Islet of Langerhans (tissue), 1 donor: ENCODE measurements around the gene NAALADL2.
A peak's percentile ranks its signal among the peaks of the same experiment; 100 is the strongest.
"Not testable (repeated sequence)": the region's sequence is repeated elsewhere in the genome, so short reads cannot be mapped to it uniquely, and the experiment has no call there.

Experiments used
- FAIRE-seq: peaks from one replicate; lab custom pipeline; 2011; peaks lifted over from hg19 to GRCh38; lab: Jason Lieb, UNC

Gene NAALADL2

DNA sequence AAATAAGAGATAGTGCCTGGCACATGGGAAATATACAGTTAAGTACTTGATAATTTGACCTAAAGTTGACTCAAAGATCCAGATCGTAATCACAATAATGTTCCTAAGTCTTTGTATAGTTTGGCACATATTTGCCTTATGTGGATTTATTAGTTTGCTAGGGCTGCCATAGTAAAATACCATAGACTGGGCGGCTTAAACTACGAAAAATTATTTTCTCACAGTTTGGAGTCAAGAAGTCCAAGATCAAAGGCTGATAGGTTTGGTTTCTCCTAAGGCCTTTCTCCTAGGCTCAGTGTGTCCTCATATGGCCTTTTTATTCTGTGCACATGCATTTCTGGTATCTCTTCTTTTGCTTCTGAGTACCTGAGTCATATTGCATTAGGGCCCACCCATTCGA, 453.7 kb downstream of the NAALADL2 start:
- FAIRE-seq: no peak

DNA sequence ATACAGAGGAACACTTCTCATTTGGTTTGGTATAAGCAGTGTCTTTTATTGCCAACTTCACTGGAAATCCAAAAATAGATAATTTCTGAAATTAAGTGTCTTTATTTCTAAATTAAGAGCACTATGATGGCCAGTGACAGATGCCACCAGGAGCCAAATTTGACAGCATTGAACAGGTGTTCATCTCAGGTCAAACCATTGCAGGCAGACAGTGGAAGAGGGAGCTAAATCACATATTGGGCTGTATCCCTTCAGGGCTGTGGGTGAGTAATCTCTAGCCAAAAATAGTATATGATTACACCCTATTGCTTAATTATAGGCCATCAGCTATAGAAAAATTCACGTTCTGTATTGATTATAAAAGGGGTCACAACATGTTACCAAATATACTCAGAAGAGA, 457.7 kb downstream of the NAALADL2 start:
- FAIRE-seq: no peak

DNA sequence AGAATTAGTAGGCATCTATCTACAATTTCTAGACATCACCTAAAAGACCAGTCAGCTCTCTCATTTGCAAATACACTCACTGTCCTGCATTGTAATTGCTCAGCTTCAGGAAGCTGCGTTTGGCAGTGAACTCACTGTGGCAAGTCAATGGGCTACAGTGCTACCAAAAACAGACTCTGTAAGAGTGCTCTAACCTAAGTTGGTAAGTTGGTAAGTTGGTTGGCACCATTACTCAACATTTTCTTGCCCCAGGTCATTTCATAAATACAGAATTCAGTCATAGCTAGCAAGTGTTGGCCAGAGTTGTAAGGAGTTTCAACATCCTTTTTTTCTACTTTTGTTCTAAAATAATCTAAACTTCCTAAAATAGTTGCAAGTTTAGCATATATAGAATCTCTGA, 466.3 kb downstream of the NAALADL2 start:
- no peak for FAIRE-seq

DNA sequence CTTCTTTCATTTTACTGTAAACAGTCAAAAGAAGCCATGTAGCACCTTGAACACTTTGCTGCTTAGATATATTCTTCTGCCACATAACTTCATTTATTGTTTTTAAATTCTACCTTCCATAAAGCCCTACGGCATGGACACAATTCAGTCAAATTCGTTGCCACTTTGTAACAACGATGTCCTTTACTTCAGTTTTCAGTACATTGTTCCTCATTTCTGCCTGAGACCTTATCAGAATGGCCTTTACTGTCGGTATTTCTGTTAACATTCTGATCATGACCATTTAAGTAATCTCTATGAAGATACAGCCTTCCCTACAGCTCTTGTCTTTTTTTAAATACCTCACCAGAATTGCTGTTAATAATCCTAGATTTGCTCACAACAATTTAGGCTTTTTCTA, 466.9 kb downstream of the NAALADL2 start:
- no peak for FAIRE-seq

DNA sequence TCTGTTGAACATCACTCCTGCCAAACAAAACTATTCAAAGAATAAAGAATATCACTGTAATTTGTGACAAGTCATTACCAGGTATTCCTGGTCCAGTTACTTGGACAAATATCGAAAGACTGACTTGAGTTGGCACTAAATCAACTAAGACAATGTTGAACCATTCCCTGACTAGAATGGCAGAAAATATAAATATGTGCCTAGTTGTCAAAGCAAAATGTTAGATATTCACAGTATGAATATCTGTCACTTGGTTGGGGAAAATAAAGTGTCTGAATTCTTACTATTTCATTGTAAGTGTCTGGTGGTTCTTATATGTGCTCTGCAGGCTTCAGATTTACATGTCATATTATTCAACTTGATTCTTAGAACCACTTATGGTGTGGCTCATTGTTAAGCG, 470.2 kb downstream of the NAALADL2 start:
- no peak for FAIRE-seq

DNA sequence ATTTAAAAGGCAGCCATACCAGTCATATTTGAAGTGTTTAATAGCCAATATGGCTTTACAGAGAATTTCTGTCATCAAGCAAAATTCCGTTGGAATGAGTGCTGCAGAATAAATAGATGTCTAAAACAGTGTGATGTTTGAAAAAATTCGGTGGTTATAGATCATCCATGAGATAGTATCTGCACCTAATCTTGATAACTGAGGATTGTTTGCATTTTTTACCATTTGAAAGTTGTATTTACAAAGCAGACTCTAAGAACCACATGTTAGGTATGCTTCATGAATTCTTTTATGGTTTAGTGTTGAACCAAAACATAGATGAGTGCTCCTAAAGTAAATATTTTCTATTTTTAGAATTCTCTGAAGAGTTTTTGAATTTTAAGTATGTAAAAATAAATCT, 476.1 kb downstream of the NAALADL2 start:
- FAIRE-seq: no peak

DNA sequence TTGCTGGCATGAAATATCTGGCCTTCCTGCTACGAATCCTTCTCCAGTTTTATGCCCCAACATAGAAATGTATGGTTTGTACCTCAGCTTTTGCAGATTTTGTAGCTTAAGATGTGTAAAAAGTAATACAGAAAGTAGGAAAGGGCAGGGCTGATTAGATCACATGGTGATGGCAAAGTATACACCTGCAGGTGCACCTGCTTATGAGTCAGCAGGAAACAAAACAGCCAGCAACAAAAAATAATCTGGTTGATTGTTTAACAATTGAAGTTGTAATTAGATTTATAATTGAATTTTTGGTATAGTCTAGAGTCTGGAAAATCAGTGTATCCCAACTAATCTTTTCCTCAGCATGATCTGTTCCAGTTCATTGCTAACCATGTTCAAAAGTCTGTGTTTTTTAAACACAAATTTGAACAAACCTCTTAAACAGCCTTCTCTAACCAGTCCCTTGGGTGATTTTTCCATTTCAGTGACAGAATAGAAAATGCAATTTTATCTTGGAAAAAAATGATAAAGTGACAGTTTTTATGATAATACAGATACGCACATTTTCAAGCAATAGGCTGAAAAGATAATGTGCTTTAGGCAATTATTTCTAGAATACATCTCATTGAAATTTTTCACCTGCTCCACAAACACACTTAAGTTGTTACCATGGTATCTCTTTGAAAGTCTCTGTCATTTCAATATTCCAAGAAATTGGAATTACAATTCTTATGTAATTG, 477.4 kb downstream of the NAALADL2 start:
- FAIRE-seq: no peak

DNA sequence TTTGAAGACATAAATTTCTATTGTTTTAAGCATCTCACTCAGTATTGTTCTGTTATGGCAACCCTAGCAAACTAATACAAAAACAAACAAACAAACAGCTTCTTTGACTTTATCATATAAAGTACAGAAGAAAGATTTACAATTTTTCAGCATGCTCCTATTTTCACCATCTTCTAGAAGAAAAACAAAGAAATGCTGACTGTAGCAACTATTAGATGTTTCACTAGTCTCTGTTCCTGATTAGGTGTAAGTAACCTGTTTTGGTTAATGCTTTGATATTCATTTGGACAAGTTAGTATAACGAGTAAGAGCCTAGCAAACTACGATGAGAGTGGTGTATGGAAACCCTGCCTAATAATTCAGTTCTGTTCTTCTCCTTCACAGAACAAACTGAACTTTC, 478.5 kb downstream of the NAALADL2 start:
- FAIRE-seq: no peak

DNA sequence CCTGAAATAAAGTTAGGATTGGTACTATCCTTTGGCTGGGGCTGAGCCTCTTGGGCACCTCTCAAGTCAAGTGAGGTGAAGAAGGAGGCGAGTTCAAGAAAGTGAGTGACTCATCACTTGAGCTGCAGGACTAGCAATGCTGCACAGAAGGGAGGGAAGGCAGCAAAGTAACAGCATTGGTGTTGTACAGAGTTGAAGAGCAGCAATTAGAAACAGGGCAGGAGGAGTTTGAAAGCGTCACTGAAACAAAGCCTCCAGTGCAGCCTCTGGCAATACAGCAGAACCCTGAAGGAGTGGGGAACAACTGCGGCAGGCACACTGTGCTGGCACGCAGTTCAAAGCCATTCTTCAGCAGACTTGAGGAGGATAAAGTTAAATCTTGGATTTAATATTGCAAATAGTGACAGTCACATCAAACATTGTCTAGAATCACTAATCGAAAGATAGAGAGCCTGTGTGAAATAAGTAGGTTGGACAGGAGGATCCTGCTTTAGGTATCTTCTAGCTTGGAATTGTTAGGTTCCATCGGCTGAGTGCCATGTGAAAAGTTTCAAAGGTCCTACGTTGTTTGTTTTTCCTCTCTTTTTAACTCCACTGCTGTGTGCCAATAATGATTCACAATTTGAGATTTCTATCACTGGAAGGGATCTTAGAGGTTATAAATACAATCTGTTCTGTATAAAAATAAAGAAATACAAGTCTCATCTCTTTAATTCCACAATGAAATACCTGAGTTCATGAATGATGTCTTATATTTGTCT, 479.8 kb downstream of the NAALADL2 start:
- FAIRE-seq: no peak

DNA sequence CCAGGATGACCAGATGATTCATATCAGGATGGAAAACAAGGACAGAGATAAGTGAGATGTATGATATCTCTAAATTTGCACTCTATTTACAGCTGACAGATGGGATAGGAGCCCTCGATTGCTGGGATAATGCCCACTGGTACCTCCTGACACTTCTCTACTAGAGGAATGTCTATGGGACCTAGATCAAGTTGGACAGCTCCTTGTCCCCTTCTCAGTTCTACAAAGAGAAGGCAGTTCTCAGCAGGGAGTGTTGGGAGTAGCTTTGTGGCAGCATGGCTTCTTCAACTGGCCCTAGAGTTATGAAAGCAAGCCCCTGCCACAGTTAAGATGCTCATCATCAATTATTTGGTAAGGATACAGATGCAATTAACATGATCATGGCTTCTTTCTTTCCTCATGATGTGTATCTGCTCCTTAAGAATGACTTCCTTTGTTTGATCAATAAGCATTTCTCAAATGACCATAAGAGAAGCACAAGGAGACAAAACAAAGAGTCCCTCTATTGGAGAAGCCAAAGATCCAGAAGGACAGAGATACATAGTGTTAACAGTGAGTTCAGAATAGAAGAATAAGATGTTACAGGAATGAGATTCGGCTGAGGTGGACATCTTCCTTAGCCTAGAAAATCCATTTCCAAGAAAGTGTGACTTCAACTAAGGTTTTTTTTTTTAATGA, 481.3 kb downstream of the NAALADL2 start:
- FAIRE-seq: no peak

DNA sequence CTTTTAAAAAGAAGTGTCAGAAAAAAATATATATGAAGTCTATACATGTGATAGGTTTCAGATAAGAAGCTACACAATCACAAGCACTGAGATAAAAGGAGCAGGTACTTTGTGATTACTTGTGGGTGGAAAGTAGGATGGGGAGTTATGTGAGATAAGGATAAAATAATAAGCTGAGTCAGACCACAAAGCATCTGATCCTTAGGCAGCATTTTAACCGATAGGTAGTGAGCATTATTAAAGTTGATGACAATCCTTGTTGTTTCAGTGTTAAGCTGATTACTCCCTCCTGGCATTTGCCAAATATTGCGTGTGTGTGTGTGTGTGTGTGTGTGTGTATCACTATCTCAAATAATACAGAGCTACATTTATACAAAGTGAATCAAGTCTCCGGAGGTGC, 483.1 kb downstream of the NAALADL2 start:
- no peak for FAIRE-seq

DNA sequence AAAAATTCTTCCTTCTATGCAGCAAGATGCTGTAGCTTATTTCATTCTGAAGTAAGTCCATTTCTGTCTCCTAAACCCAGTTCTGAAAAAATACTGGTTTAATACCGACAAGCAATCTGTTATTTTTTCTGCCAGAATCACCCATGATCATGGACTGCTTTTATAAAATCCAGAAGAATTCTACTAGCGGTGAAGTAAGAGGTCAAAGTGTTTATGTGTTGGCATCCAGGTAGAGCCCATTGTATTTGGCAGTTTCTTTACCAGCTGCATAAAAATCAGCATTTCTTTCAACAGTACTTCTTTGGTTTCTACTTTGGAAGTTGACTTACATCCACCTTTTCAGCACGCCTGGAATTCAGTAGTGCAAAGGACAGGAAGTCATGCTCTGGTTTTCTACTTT, 484.8 kb downstream of the NAALADL2 start:
- no peak for FAIRE-seq

DNA sequence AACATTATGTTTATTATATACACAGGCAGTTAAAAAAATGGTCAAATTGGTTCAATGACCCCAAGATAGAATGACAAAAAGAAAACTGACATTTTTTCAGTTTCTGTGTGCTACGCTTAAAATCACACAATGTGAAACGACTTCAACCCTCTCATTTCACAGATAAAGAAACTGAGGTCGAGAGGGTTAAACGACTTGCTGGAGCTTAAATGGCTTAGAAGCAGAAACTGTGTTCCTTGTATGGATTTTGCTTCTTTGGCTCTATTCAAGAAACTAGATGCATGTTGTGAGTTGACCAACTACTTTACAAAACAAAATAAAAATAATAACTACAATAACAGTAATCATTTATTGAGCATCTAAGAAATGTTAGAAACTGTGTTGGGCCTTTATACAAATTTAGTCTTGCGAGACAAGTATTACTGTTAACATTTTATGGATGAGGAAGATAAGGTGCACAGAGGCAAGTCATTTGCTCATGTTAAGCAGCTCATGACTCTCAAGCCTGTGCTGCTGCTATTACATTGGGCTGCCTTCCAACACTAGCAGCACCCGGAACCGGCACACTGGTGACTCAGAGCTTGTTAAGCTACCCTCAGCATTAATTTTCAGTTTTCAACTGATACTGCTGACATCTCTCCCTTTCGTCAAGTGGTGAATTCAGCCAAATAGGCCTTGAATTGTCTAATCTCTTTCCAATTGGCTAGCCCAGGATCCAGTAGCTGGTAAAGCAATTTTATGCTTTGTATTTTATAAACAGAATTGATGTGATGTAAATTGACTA, 487.6 kb downstream of the NAALADL2 start:
- FAIRE-seq: peak; percentile 99

DNA sequence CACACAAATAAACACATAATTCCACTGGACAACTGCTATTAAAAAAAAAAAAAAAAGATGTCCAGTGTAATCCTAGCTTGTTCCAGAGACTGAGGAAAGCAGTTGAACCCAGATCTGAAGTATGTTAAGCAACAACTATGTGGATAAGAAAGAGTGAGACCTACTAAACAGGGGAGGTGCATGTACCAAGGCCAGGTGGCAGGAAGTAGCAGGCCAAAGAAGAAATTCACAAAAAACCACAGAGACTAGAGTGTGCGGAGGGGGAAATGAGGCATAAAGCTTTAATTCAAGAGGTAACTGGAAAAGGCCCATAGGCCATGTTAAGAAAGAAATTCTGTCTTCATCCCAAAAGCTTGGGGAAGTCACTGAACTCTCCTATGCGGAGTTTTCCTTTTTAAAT, 490.0 kb downstream of the NAALADL2 start:
- FAIRE-seq: no peak

DNA sequence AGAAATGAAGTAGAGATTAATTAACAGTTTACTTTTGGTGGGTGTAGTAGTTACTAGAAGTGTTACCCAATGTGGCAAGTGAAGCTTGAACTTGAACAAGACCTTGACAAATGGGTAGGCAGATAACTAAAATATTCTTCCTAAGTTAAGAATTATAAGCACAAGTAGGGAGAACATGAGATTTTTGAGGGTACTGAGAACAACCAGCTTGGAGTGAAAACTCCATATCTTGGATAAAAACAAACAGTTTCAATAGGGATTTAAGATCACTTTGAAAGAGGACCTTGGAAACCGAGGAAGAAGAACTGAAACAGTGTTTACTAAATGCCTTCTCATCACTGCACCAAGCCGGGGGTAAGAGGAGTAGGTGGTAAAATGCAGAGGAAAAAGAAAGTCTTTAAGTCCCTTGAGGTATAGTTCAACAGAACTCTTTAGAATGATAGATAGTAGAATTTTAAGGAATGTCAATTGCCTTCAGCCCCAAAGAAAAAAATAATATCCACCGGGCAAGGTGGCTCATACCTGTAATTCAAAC, 496.7 kb downstream of the NAALADL2 start:
- no peak for FAIRE-seq

DNA sequence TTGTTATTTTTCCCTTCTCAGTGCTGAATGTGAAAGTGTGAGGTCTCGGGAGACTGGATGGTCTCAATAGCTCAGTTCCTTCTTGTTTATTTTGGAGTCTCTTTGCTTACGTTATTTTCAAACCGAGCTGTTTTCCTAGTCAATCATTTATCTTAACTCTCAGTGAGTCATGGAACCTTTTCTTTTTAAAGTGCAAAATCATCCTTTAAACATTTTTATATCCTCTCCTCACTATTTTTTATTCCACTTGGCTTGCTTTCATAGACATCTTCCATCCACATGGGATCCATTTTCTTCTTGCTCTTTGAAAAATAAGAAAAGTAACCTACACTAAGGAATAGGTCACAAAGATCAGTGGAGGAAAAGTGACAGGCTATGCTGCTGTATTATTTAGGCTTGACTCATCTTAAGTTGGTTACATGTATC, 497.8 kb downstream of the NAALADL2 start:
- FAIRE-seq: no peak

DNA sequence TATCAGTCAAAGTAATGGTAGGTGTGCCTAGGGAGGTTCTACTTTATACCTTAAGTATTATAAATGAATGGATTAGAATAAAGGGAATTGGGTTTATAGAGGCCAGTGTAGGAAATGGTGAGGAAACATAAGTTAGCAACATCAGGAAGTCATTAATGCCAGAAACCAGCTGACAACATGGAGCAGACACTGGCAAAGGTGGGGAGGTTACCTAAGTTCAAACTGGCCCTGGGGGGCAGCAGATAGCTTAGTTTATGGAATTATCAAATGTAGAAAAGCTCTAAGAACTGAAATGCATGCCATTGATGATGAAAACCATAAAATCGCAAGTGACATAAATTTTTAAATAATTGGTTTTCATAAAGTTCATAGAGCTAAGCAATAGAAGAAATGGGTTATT, 498.6 kb downstream of the NAALADL2 start:
- FAIRE-seq: no peak

DNA sequence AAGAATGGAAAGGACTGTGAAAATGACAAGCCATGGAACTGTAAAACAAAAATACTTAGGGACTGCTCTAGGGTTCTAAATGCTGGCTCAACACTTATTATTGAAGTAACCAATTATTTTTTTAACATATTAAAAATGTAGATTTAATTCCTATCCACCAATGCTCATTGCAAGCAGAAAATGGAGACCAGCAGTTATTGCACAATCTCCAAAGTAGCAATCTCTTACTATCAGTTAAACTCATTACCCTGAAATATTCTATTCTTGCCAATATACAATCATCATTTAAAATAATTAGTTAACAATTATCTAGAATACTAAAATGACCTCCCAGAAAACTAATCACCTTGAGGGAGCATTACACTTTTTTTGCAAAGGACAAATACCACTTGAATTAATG, 499.8 kb downstream of the NAALADL2 start:
- FAIRE-seq: no peak

DNA sequence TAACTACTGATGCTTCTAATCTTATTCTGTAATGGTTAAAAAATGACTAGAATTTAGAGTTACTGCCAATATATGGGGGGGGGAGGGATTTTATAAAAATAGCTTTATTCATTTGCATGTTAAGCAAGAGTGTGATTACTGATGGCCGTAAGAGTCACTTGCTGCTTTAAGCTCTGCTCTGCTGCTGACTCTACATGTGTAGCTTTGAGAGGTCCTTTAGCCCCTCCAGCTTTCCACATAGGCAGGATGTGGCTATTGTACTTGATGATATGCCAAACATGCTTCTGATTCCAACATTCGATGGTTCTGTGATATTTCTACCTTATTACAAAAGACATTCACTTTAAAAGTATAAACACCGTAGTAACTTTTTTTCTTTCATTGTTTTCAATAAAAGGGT, 511.3 kb downstream of the NAALADL2 start:
- not testable (repeated sequence) for FAIRE-seq

DNA sequence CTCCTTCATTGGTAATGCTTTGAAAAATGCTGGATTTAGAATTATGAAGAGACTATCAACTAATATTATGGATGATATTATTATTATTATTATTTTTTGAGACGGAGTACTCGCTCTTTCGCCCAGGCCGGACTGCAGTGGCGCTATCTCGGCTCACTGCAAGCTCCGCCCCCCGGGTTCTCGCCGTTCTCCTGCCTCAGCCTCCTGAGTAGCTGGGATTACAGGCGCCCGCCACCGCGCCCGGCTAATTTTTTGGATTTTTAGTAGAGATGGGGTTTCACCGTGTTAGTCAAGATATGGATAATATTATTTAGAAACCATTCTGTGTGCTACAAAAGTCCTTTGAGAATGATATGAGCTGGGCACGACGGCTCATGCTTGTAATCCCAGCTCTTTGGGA, 512.1 kb downstream of the NAALADL2 start:
- not testable (repeated sequence) for FAIRE-seq

DNA sequence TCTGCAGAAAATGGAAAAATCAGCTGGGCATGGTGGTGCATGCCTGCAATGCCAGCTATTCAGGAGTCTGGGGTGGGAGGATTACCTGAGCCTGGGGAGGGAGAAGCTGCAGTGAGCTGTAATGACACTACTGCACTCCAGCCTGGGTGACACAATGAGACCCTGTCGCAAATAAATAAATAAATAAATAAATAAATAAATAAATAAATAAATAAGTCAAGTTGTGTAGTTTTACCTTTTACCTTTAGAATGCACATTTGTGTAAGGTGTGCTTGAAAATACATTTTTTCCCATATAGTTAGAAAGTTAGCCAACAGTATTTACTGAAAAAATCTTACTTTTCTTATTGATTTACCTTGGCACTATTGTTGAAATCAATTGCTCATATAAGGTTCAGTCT, 515.6 kb downstream of the NAALADL2 start:
- FAIRE-seq: no peak

DNA sequence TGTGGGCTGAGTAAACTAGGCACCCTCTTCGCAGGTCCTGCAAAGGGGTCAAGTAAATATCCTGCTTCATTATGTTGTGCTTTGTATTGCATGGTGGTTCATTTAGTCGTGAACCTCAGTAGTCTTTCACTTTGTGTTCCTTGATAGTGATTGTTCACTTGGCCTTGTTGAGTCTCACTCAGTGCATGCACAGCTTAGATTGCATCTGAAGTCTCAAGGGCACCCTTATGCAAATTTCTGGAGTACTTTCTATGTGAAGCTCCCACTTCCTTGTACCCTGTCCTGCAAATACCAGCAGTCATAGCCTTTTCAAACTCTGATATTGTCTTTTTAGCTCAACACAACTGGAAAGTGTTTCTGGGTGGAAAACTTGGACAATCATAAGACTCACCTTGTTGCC, 519.2 kb downstream of the NAALADL2 start:
- FAIRE-seq: no peak
